PC-3 (cell line): Measurements from ENCODE around the gene STXBP4. TPM values are rescaled to one million over a fixed set of nuclear protein-coding genes. Genes with fewer than 3 reads are reported as not detected.

ENCODE experiments used
- ATAC-seq: fragments of 200-7000 bp; cut with Tn5 transposase; 2 replicates; pipeline ENCODE4 v1.9.1; 2020; ENCODE audit warnings: mild to moderate bottlenecking, moderate library complexity
- BruUV-seq: library from RNA; stranded (reverse); fragments of 400-500 nt; replicated peaks from 2 replicates; lab custom pipeline; 2021; lab: Mats Ljungman, UMichigan
- CTCF ChIA-PET: fragments of 300-600 bp; sonication (Branson Sonifier 250); formaldehyde crosslinking; loops from one replicate; lab custom pipeline; 2022; ENCODE audit warnings: antibody characterized with exemption; lab: Charles Lee
- POLR2A ChIA-PET: fragments of 300-600 bp; sonication (Branson Sonifier 250); formaldehyde crosslinking; loops from one replicate; lab custom pipeline; 2022; ENCODE audit warnings: antibody characterized with exemption; ENCODE audit not compliant: unreplicated experiment; lab: Charles Lee
- DNase-seq: peaks from one replicate; pipeline ENCODE4 v3.0.0-alpha.2; 2015
- H2AFZ ChIP-seq: fragments of 300-600 bp; sonication (generic); 2 replicates; pipeline ENCODE4 v1.6.0; 2016; ENCODE audit warnings: antibody characterized with exemption, low read length
- H3F3A ChIP-seq: fragments of 300-600 bp; sonication (generic); one replicate; pipeline ENCODE4 v1.6.0; 2017; ENCODE audit warnings: antibody characterized with exemption, low read length, control low read depth, mild to moderate bottlenecking; ENCODE audit not compliant: unreplicated experiment
- H3K27ac ChIP-seq: fragments of 300-600 bp; sonication (generic); 2 replicates; pipeline ENCODE4 v1.5.1; 2016; ENCODE audit warnings: mild to moderate bottlenecking, low read length
- H3K27me3 ChIP-seq: fragments of 300-600 bp; sonication (generic); 2 replicates; pipeline ENCODE4 v1.6.1; 2016; ENCODE audit warnings: low read length, mixed read lengths
- H3K36me3 ChIP-seq: fragments of 300-600 bp; sonication (generic); 2 replicates; pipeline ENCODE4 v1.6.1; 2016; ENCODE audit warnings: low read depth, mixed run types, low read length, mixed read lengths
- H3K4me1 ChIP-seq: fragments of 300-600 bp; sonication (generic); 2 replicates; pipeline ENCODE4 v1.5.1; 2016; ENCODE audit warnings: low read length; ENCODE audit not compliant: insufficient read depth
- H3K4me2 ChIP-seq: fragments of 300-600 bp; sonication (generic); 2 replicates; pipeline ENCODE4 v1.6.0; 2016; ENCODE audit warnings: low read length
- H3K4me3 ChIP-seq: fragments of 300-600 bp; sonication (generic); 2 replicates; pipeline ENCODE4 v1.5.1; 2016; ENCODE audit warnings: mild to moderate bottlenecking, low read length, mixed read lengths
- H3K79me2 ChIP-seq: fragments of 300-600 bp; sonication (generic); 2 replicates; pipeline ENCODE4 v1.6.1; 2017; ENCODE audit warnings: low read length, mixed read lengths
- H3K9ac ChIP-seq: fragments of 300-600 bp; sonication (generic); 2 replicates; pipeline ENCODE4 v1.6.0; 2016; ENCODE audit warnings: mild to moderate bottlenecking, low read length
- H3K9me2 ChIP-seq: fragments of 300-600 bp; sonication (generic); replicated peaks from 2 replicates; pipeline ENCODE4 v1.6.1; 2016; ENCODE audit warnings: mixed run types, low read length, mixed read lengths
- H3K9me3 ChIP-seq: fragments of 300-600 bp; sonication (generic); 2 replicates; pipeline ENCODE4 v1.6.1; 2016; ENCODE audit warnings: low read length, mixed read lengths
- H4K20me1 ChIP-seq: fragments of 300-600 bp; sonication (generic); 2 replicates; pipeline ENCODE4 v1.6.1; 2016; ENCODE audit warnings: low read length, mixed read lengths
- CTCF ChIP-seq: fragments of 300-600 bp; sonication (generic); conservative IDR thresholded peaks from 2 replicates; pipeline ENCODE4 v1.5.1; 2017; ENCODE audit warnings: antibody characterized with exemption, low read depth, mild to moderate bottlenecking, low read length
- EZH2 ChIP-seq: fragments of 300-600 bp; sonication (generic); IDR thresholded peaks from one replicate; pipeline ENCODE4 v1.6.1; 2017; ENCODE audit warnings: antibody characterized with exemption, mild to moderate bottlenecking, low read length; ENCODE audit not compliant: unreplicated experiment
- EZH2phosphoT487 ChIP-seq: fragments of 300-600 bp; sonication (generic); IDR thresholded peaks from 2 replicates; pipeline ENCODE4 v1.6.1; 2018; ENCODE audit warnings: mild to moderate bottlenecking, antibody characterized with exemption, low read length, borderline replicate concordance
- intact Hi-C: fragments of 100-400 bp; cut with micrococcal nuclease; formaldehyde crosslinking; loops from 2 replicates; pipeline ENCODE4 v1.9.0; 2023
- total RNA-seq: library from RNA; depleted of rRNA; stranded (reverse); fragments of >200 nt; gene quantifications from 2 replicates; pipeline ENCODE4 v1.2.3, GENCODE V29; 2014

STXBP4 gene
- total RNA-seq, 1 experiment from 2014 or later, result 6.2 TPM

- Histone ChIP-seq H3K9me3 (no peaks in the 10 kb centered on the region), H4K20me1 (no peaks in the 10 kb centered on the region), H3K36me3 (peaks cover 21% of the 10 kb centered on the region), H3K27ac (no peak overlapping the region), H3F3A (no peaks in the 10 kb centered on the region), H3K79me2 (no peaks in the 10 kb centered on the region), H3K9ac (no peak overlapping the region), H3K4me3 (no peak overlapping the region), H3K4me2 (no peak overlapping the region), H2AFZ (no peak overlapping the region), H3K4me1 (peaks cover 23% of the 10 kb centered on the region), H3K9me2 (no peaks in the 10 kb centered on the region), H3K27me3 (no peaks in the 10 kb centered on the region)
- CTCF ChIA-PET, result no interaction called here
- BruUV-seq, result no TSS peak
- POLR2A ChIA-PET, result interaction anchor here (0.7 kb wide), 1 partner anchor 11 kb away, joined by 6 read pairs; no protein-coding TSS in a partner anchor
- ATAC-seq, result no peak
- DNase-seq, result no peak
- intact Hi-C loops, result no loop called here
- TF ChIP-seq CTCF, result no peak
- no peak for TF ChIP-seq EZH2
- TF ChIP-seq EZH2phosphoT487, result no peak
Measured at GRCh38 chr17:54944796-54945195, 23.8 kb upstream of the STXBP4 start.

DNA sequence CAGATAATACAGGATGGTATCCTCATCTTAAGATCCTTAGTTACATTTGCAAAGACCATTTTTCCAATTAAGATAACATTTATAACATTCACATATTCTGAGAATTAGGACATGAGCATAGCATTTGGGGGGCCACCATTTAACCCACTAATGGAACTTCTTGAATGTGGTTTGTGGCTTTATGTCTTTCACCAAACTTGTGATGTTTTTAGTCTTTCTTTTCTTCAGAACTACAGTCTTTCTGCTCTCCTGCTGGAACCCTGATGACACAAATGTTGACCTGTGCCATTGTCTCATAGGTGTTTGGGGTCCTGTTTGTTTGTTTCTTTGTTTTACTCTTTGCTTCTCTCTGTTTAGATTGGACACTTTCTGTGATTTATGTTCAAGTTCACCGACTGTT, 23.3 kb upstream of the STXBP4 start:
- Histone ChIP-seq H3K27ac (no peak overlapping the region), H3K4me1 (peaks cover 23% of the 10 kb centered on the region), H3K9ac (no peak overlapping the region), H2AFZ (no peak overlapping the region), H3K36me3 (peaks cover 23% of the 10 kb centered on the region), H3K4me2 (no peak overlapping the region), H3F3A (no peaks in the 10 kb centered on the region), H3K27me3 (no peaks in the 10 kb centered on the region), H3K9me3 (no peaks in the 10 kb centered on the region), H3K9me2 (no peaks in the 10 kb centered on the region), H3K79me2 (no peaks in the 10 kb centered on the region), H3K4me3 (no peak overlapping the region), H4K20me1 (no peaks in the 10 kb centered on the region)
- ChIA-PET CTCF (no interaction called here), POLR2A (interaction anchor here (0.7 kb wide), 1 partner anchor 11 kb away, joined by 6 read pairs; no protein-coding TSS in a partner anchor)
- no TSS peak for BruUV-seq
- ATAC-seq (no peak), DNase-seq (no peak)
- intact Hi-C loops, result no loop called here
- TF ChIP-seq CTCF, result no peak
- TF ChIP-seq EZH2phosphoT487, result no peak
- no peak for TF ChIP-seq EZH2

- no peaks in the 10 kb centered on the region for H3K9me3 ChIP-seq
- no peaks in the 10 kb centered on the region for H3K79me2 ChIP-seq
- no peak overlapping the region for H3K4me3 ChIP-seq
- peaks cover 27% of the 10 kb centered on the region for H3K36me3 ChIP-seq
- no peaks in the 10 kb centered on the region for H3K27me3 ChIP-seq
- no peak for ATAC-seq
- no peaks in the 10 kb centered on the region for H4K20me1 ChIP-seq
- no peak for TF ChIP-seq EZH2
- TF ChIP-seq EZH2phosphoT487, result no peak
- no peak for TF ChIP-seq CTCF
- ChIA-PET POLR2A (interaction anchor here (0.7 kb wide), 1 partner anchor 11 kb away, joined by 6 read pairs; no protein-coding TSS in a partner anchor), CTCF (no interaction called here)
- H3K4me2 ChIP-seq, result no peak overlapping the region
- no peaks in the 10 kb centered on the region for H3F3A ChIP-seq
- no peak overlapping the region for H3K9ac ChIP-seq
- H2AFZ ChIP-seq, result no peak overlapping the region
- H3K27ac ChIP-seq, result no peak overlapping the region
- no peak for DNase-seq
- intact Hi-C loops, result no loop called here
- H3K4me1 ChIP-seq, result peaks cover 23% of the 10 kb centered on the region
- no peaks in the 10 kb centered on the region for H3K9me2 ChIP-seq
- BruUV-seq, result no TSS peak
Measured at GRCh38 chr17:54945671-54946070, 22.9 kb upstream of the STXBP4 start.
